B cell (primary cell): ENCODE data around the gene KRTAP10-2.

Experiments used
- CTCF ChIP-seq: fragments of 200-600 bp; IDR thresholded peaks from one replicate; pipeline ENCODE4 v1.8.0; 2022; ENCODE audit warnings: antibody characterized with exemption, mild to moderate bottlenecking
- EZH2 ChIP-seq: IDR thresholded peaks from 2 replicates; pipeline ENCODE4 v1.6.1; 2012; ENCODE audit warnings: borderline replicate concordance, low read depth, mild to moderate bottlenecking, moderate library complexity, low read length; ENCODE audit not compliant: insufficient read depth, poor library complexity, severe bottlenecking

- TF ChIP-seq CTCF (no peak), EZH2 (no peak)
These were observed 27.5 kb downstream of the KRTAP10-2 start for GRCh38 chr21:44523567-44524413.
